Cardiac fibroblast (primary cell): ENCODE measurements around the gene ANO6.
A peak's percentile ranks its signal among the peaks of the same experiment; 100 is the strongest.

Source experiments
- DNase-seq, 2 donors: peaks; one replicate each; pipeline versions ENCODE4 v3.0.0 to v3.0.0-alpha.2; 2010; ENCODE audit warnings: low read depth in 2 of 2
- H3K4me3 ChIP-seq, 2 donors: replicated peaks in 1 of 2; 1 replicate in 1 of 2; 2 replicates in 1 of 2; pipeline ENCODE4 v1.5.1; 2011; ENCODE audit warnings: low read depth in 2 of 2, low read length in 2 of 2, mild to moderate bottlenecking in 2 of 2, moderate library complexity in 1 of 2
- CTCF ChIP-seq: IDR thresholded peaks from one replicate; pipeline ENCODE4 v1.5.1; 2011; ENCODE audit warnings: low read depth, mild to moderate bottlenecking, low read length, inconsistent platforms

ANO6 gene

DNA sequence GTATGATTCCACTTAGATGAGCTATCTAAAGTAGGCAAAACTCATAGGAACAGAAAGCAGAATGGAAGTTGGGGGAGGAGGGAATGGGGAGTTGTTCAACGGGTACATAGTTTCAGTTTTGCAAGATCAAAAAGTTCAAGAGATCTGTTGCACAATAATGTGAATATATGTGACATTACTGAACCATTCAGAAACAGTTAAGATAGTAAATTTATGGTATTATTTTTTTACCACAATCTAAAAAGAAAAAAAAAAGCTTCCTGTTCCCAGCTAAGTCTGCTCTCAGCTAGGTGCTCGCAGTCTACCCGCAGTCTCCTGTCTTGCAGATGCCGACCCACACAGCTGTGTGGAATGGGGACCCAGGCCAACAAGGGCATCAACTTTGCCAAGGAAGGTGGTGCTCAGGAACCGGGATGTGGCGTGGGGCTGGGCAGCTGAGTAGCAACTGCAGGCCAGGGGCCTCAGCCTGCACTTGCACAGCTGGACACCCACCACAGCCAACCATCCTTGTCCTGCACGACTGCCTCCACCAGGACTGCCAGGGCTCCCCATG, 15.3 kb upstream of the ANO6 start:
- H3K4me3 ChIP-seq, result no peak overlapping the region
- TF ChIP-seq CTCF, result no peak
- DNase-seq, result peak; percentile 32 to 36

DNA sequence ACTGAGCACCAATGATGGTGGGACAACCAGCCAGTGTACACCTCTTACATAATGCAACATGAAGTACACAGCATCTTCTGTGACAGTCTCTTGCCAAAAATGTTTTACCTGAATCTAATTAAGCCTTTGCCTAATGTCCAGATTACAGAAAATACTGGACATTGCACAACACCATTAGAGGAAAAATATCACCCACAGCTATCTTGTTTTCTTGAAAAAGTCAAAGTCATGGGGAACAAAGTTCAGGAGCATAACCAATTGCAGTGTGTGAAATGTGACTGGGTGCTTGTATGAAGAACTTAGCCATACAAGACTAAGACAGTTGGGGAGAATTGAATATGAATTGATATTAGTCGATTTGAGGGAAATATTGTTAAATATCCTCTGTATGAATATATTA, 12.1 kb upstream of the ANO6 start:
- H3K4me3 ChIP-seq, result no peak overlapping the region
- DNase-seq, result no peak
- TF ChIP-seq CTCF, result no peak

DNA sequence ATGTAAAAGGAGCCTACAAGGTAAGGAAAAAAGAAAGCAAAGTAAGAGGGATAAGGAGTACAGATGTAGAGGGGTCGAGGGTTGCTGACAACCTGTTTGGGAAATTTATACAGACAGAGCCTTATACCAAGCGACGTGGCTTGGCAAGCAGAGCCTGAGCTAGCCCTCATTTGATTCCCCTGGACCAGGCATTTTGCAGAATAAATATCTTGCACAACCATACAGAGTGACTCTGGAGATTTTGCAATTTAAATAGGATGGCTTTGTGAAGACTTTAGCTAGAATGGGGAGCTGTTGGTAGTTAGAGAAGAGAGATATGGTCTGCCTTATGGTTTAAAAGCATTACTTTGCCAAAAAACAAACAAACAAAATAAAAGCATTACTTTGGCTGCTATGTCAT, 11.1 kb upstream of the ANO6 start:
- H3K4me3 ChIP-seq, result no peak overlapping the region
- TF ChIP-seq CTCF, result no peak
- DNase-seq, result peak in 1 of 2 donors; percentile 20

DNA sequence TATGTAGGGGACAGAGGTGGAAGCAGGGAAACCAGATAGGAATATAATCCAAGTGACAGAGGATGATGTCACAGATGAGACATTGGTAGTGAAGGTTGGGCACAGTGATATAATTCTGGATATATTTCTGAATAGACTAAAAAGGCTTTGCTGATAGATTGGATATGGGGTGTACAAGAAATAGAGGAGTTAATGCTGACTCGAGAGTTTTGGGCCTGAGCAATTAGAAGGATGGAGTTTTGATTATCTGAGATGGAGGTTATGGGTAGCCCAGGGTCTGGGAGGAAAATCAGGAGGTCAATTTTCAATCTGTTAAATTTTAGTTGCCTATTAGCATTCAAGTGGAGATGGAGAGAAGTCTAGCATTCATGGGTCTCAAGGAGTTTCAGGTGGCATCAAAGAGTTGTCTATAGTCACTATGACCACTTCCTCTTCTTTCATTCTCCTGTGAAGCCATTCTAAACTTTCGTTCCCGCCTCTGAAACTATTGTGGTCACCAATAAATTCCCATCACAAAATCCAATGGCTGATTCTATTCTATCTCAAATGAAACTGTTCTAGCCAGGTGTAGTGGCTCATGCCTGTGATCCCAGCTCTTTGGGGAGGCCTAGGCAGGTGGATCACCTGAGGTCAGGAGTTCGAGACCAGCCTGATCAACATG, 10.6 kb upstream of the ANO6 start:
- no peak for DNase-seq
- no peak overlapping the region for H3K4me3 ChIP-seq
- no peak for TF ChIP-seq CTCF

DNA sequence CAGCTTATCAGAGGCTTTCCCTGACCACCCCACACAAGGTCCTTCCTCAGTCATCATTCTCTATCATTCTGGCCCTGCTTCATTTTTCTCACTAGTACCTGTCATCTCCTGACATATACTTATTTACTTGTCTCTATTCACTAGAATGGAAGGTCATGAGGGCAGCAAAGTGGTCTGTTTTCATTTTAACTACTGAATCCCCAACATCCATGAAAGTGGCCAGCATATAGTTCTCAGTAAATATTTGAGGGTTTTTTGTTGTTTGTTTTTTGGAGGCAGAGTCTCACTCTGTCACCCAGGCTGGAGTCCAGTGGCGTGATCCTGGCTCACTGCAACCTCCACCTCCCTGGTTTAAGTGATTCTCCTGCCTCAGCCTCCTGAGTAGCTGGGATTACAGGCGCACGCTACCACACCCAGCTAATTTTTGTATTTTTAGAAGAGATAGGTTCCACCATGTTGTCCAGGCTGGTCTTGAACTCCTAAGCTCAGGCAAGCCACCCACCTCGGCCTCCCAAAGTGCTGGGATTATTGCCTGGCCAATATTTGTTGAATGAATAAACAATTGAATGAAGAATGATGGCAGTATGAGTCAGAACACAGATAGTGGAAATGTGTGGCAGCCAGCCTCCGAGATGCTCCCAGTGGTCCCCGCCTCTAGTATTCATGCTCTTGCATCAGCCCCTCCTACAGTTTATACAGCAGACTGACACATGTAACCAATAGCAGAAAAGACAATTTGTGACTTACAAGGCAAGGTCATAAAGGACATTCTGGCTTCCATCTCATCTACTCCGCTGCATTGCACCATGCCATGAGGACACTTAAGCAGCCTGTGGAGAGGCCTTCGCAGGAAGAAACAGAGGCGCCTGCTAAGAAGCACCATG, 7.0 kb upstream of the ANO6 start:
- H3K4me3 ChIP-seq, result no peak overlapping the region
- no peak for TF ChIP-seq CTCF
- peak; percentile 45 to 83 for DNase-seq

GRCh38 chr12:45209784-45210183, 6.1 kb upstream of the ANO6 start:
- no peak for TF ChIP-seq CTCF

More at GRCh38 chr12:45209784-45210183, 6.1 kb upstream of the ANO6 start:
- H3K4me3 ChIP-seq, result no peak overlapping the region
- DNase-seq, result no peak
